ENCODE measurements around the gene SCN4B.

SCN4B gene

GRCh38 chr11:118155776-118156530, 3.3 kb upstream of the SCN4B start:
- Histone ChIP-seq H3K4me3 (ENCODE audit: low read length) (no peak overlapping the region), H2AFZ (ENCODE audit: low read depth, low read length) (no peak overlapping the region), H3K4me1 (ENCODE audit: insufficient read depth, low read length) (peaks cover 11% of the 10 kb centered on the region), H3K27me3 (ENCODE audit: insufficient read depth, low read length) (peaks cover 95% of the 10 kb centered on the region), H3K36me3 (ENCODE audit: insufficient read depth, low read length) (no peaks in the 10 kb centered on the region), H3K9me3 (ENCODE audit: low read length) (no peaks in the 10 kb centered on the region)

GRCh38 chr11:118154641-118155040, 2.0 kb upstream of the SCN4B start:
- Histone ChIP-seq H3K4me1 (ENCODE audit: insufficient read depth, low read length) (peaks cover 11% of the 10 kb centered on the region), H3K27me3 (ENCODE audit: insufficient read depth, low read length) (peaks cover 96% of the 10 kb centered on the region), H2AFZ (ENCODE audit: low read depth, low read length) (no peak overlapping the region), H3K36me3 (ENCODE audit: insufficient read depth, low read length) (no peaks in the 10 kb centered on the region), H3K4me3 (ENCODE audit: low read length) (no peak overlapping the region), H3K9me3 (ENCODE audit: low read length) (no peaks in the 10 kb centered on the region)

GRCh38 chr11:118153976-118154375, 1.4 kb upstream of the SCN4B start:
- Histone ChIP-seq H3K36me3 (ENCODE audit: insufficient read depth, low read length) (no peaks in the 10 kb centered on the region), H3K27me3 (ENCODE audit: insufficient read depth, low read length) (peaks cover 96% of the 10 kb centered on the region), H3K9me3 (ENCODE audit: low read length) (no peaks in the 10 kb centered on the region)

GRCh38 chr11:118153516-118153915, 893 bp upstream of the SCN4B start:
- Histone ChIP-seq H3K4me3 (ENCODE audit: low read length) (peak overlapping the region; percentile 55), H3K9me3 (ENCODE audit: low read length) (no peaks in the 10 kb centered on the region), H3K36me3 (ENCODE audit: insufficient read depth, low read length) (no peaks in the 10 kb centered on the region), H2AFZ (ENCODE audit: low read depth, low read length) (no peak overlapping the region), H3K27me3 (ENCODE audit: insufficient read depth, low read length) (peaks cover 96% of the 10 kb centered on the region), H3K4me1 (ENCODE audit: insufficient read depth, low read length) (peaks cover 11% of the 10 kb centered on the region)

More at GRCh38 chr11:118153976-118154375, 1.4 kb upstream of the SCN4B start:
- H3K4me3 ChIP-seq (ENCODE audit: low read length): no peak overlapping the region
- H2AFZ ChIP-seq (ENCODE audit: low read depth, low read length): no peak overlapping the region
- peaks cover 11% of the 10 kb centered on the region for H3K4me1 ChIP-seq (ENCODE audit: insufficient read depth, low read length)

GRCh38 chr11:118152020-118152551, 537 bp downstream of the SCN4B start:
- H3K4me3 ChIP-seq (ENCODE audit: low read length): peak overlapping the region; percentile 55
- H3K9me3 ChIP-seq (ENCODE audit: low read length): no peaks in the 10 kb centered on the region
- peaks cover 11% of the 10 kb centered on the region for H3K4me1 ChIP-seq (ENCODE audit: insufficient read depth, low read length)
- peak overlapping the region; percentile 97 for H2AFZ ChIP-seq (ENCODE audit: low read depth, low read length)
- peaks cover 95% of the 10 kb centered on the region for H3K27me3 ChIP-seq (ENCODE audit: insufficient read depth, low read length)
- H3K36me3 ChIP-seq (ENCODE audit: insufficient read depth, low read length): no peaks in the 10 kb centered on the region

- no peaks in the 10 kb centered on the region for H3K36me3 ChIP-seq (ENCODE audit: insufficient read depth, low read length)
- peaks cover 95% of the 10 kb centered on the region for H3K27me3 ChIP-seq (ENCODE audit: insufficient read depth, low read length)
- no peaks in the 10 kb centered on the region for H3K9me3 ChIP-seq (ENCODE audit: low read length)
- no peak overlapping the region for H2AFZ ChIP-seq (ENCODE audit: low read depth, low read length)
- peaks cover 11% of the 10 kb centered on the region for H3K4me1 ChIP-seq (ENCODE audit: insufficient read depth, low read length)
- no peak overlapping the region for H3K4me3 ChIP-seq (ENCODE audit: low read length)
These were observed 1.2 kb downstream of the SCN4B start for GRCh38 chr11:118151431-118151830.

GRCh38 chr11:118149493-118149892, 3.1 kb downstream of the SCN4B start:
- Histone ChIP-seq H2AFZ (ENCODE audit: low read depth, low read length) (no peak overlapping the region), H3K36me3 (ENCODE audit: insufficient read depth, low read length) (no peaks in the 10 kb centered on the region), H3K4me1 (ENCODE audit: insufficient read depth, low read length) (peaks cover 14% of the 10 kb centered on the region), H3K27me3 (ENCODE audit: insufficient read depth, low read length) (peaks cover 85% of the 10 kb centered on the region), H3K9me3 (ENCODE audit: low read length) (no peaks in the 10 kb centered on the region), H3K4me3 (ENCODE audit: low read length) (no peak overlapping the region)

GRCh38 chr11:118148856-118149255, 3.8 kb downstream of the SCN4B start:
- H3K36me3 ChIP-seq (ENCODE audit: insufficient read depth, low read length): no peaks in the 10 kb centered on the region
- peaks cover 79% of the 10 kb centered on the region for H3K27me3 ChIP-seq (ENCODE audit: insufficient read depth, low read length)
- peaks cover 14% of the 10 kb centered on the region for H3K4me1 ChIP-seq (ENCODE audit: insufficient read depth, low read length)
- H2AFZ ChIP-seq (ENCODE audit: low read depth, low read length): no peak overlapping the region
- no peak overlapping the region for H3K4me3 ChIP-seq (ENCODE audit: low read length)
- no peaks in the 10 kb centered on the region for H3K9me3 ChIP-seq (ENCODE audit: low read length)

- Histone ChIP-seq H3K4me1 (ENCODE audit: insufficient read depth, low read length) (peaks cover 12% of the 10 kb centered on the region), H3K27me3 (ENCODE audit: insufficient read depth, low read length) (peaks cover 73% of the 10 kb centered on the region), H3K9me3 (ENCODE audit: low read length) (no peaks in the 10 kb centered on the region)
These were observed 4.4 kb downstream of the SCN4B start for GRCh38 chr11:118148240-118148639.

GRCh38 chr11:118147502-118147901, 5.1 kb downstream of the SCN4B start:
- no peak overlapping the region for H3K4me3 ChIP-seq (ENCODE audit: low read length)
- H3K36me3 ChIP-seq (ENCODE audit: insufficient read depth, low read length): no peaks in the 10 kb centered on the region
- H3K9me3 ChIP-seq (ENCODE audit: low read length): no peaks in the 10 kb centered on the region
- H3K4me1 ChIP-seq (ENCODE audit: insufficient read depth, low read length): peaks cover 9% of the 10 kb centered on the region
- H3K27me3 ChIP-seq (ENCODE audit: insufficient read depth, low read length): peaks cover 72% of the 10 kb centered on the region
- H2AFZ ChIP-seq (ENCODE audit: low read depth, low read length): no peak overlapping the region

More at GRCh38 chr11:118148240-118148639, 4.4 kb downstream of the SCN4B start:
- H3K36me3 ChIP-seq (ENCODE audit: insufficient read depth, low read length): no peaks in the 10 kb centered on the region
- H2AFZ ChIP-seq (ENCODE audit: low read depth, low read length): no peak overlapping the region
- H3K4me3 ChIP-seq (ENCODE audit: low read length): no peak overlapping the region

GRCh38 chr11:118146554-118146953, 6.1 kb downstream of the SCN4B start:
- Histone ChIP-seq H3K9me3 (ENCODE audit: low read length) (no peaks in the 10 kb centered on the region), H2AFZ (ENCODE audit: low read depth, low read length) (no peak overlapping the region), H3K4me3 (ENCODE audit: low read length) (no peak overlapping the region), H3K4me1 (ENCODE audit: insufficient read depth, low read length) (peaks cover 4% of the 10 kb centered on the region), H3K27me3 (ENCODE audit: insufficient read depth, low read length) (peaks cover 67% of the 10 kb centered on the region), H3K36me3 (ENCODE audit: insufficient read depth, low read length) (no peaks in the 10 kb centered on the region)

GRCh38 chr11:118145285-118146227, 7.1 kb downstream of the SCN4B start:
- Histone ChIP-seq H3K36me3 (ENCODE audit: insufficient read depth, low read length) (no peaks in the 10 kb centered on the region), H3K27me3 (ENCODE audit: insufficient read depth, low read length) (peaks cover 61% of the 10 kb centered on the region), H2AFZ (ENCODE audit: low read depth, low read length) (peak overlapping the region; percentile 80), H3K9me3 (ENCODE audit: low read length) (no peaks in the 10 kb centered on the region), H3K4me1 (ENCODE audit: insufficient read depth, low read length) (peaks cover 4% of the 10 kb centered on the region), H3K4me3 (ENCODE audit: low read length) (peak overlapping the region; percentile 45)

All from neuron (in vitro differentiated cells).